Erythroblast (primary cell): Measurements from ENCODE around the gene GAP43.

Experiments
- DNase-seq, 2 experiments: peaks; one replicate each; lab custom pipeline; 2025; lab: John Stamatoyannopoulos, UW
- GATA1 ChIP-seq: IDR thresholded peaks from 2 replicates; pipeline ENCODE4 v1.6.1; 2011; ENCODE audit warnings: low read depth, mild to moderate bottlenecking, control low read depth, low read length, moderate library complexity
- POLR2A ChIP-seq: IDR thresholded peaks from 2 replicates; pipeline ENCODE4 v1.6.1; 2011; ENCODE audit warnings: mild to moderate bottlenecking, low read length

The GAP43 gene

GRCh38 chr3:115660646-115661337, 37.5 kb downstream of the GAP43 start:
- no peak for DNase-seq
- TF ChIP-seq GATA1 (no peak), POLR2A (no peak)

DNA sequence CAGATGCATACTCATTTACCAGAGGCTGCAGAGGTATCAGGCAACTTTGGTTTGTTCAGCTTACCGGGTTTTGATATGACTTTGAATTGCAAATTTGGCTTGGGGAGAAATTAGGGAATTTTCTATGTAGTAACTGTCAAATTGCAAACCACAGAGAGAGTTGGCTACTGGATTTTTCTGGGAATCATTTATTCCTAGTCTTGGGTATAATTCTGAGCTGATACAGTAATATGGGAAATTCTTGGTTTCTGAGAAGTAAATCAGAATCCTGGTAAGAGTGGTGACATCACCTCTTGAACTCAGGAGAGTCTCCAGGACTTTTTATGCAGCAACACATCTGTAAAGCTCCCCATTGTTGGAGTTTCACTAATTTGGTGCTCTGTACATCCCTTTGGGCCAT, 39.0 kb downstream of the GAP43 start:
- TF ChIP-seq POLR2A (no peak), GATA1 (no peak)
- no peak for DNase-seq

- no peak for DNase-seq
- no peak for TF ChIP-seq POLR2A
- TF ChIP-seq GATA1: no peak
Measured at GRCh38 chr3:115663414-115663813, 40.1 kb downstream of the GAP43 start.

GRCh38 chr3:115666081-115666480, 42.8 kb downstream of the GAP43 start:
- no peak for TF ChIP-seq POLR2A
- TF ChIP-seq GATA1: no peak
- peak in 1 of 2 experiments; percentile 6 for DNase-seq

DNA sequence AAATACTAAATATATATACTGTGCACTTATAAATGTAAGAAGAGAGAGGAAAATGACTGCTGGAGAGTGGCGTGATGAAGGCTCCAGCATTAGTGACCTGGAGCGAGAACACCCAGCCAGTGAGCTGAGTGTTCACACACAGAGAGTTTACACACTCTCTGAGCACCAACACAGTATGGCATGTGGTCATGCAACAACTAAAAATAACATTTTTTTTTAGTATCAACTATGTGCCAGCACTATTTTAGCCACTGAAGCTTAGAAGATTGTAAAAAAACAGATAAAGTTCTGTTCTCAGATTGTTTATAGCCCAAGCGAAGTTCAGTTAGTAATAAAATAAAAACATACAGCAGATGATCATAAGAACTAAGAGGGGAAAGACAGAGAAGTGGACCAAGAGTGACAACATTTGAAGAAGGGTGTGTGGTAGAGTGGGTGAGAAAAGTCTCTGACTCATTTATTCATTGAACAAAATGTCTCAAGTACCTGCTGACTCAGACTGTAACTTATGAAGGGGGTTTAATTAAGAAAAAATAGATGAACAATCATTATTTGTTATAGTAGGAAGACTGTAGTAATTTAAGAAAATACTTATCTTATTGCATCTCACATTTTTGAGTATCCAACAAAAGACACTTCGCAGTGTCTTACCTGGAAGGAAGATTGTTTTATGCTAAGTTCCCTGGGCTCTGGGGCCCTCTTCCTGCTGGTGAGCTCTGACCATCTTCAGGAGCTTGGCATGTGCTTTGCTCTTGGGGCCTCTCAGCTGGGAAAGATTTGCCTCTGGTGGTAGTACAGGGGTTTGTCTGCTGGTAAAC, 43.8 kb downstream of the GAP43 start:
- TF ChIP-seq POLR2A (no peak), GATA1 (no peak)
- DNase-seq: no peak

- no peak for DNase-seq
- TF ChIP-seq GATA1 (no peak), POLR2A (no peak)
Measured at GRCh38 chr3:115667738-115668065, 44.4 kb downstream of the GAP43 start.

DNA sequence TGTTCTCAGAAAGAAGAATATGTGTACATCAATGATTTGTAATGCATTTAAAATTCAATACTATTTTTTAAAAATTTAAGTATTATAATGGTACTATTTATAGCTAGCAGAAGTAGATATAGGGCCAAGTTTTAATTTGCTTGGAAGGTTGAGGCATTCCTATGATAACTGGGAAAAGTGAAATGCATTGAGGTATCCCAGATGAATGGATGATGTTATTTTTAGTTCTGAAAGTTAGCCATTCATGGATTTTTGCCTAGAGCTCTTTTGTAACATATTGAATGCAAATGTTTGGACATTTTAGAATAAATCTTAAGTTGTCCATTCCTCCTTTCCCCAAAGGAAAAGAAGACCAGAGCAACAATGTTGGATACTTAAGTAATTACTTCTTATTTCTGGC, 47.6 kb downstream of the GAP43 start:
- DNase-seq: no peak
- TF ChIP-seq GATA1 (no peak), POLR2A (no peak)

- TF ChIP-seq POLR2A (no peak), GATA1 (no peak)
- no peak for DNase-seq
Measured at GRCh38 chr3:115671761-115672455, 48.6 kb downstream of the GAP43 start.

DNA sequence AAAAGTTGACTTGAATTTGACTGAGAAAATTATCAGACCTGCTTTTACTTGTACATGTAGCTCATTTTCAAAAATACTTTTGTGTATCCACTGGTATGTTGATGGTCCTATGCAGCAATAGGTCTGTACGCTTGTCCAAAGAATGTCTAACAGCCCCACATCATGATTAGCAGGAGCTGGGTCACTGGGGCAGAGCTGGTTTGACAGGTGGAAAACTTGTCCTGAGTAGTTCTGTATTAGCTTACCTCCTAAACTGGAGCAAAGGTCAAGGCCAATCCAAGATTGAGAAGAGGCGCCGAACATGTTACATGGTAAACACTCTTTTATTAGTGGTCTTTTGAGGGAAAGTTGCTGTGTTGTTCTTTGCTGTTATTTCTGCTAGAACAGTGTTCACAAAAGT, 50.6 kb downstream of the GAP43 start:
- DNase-seq: no peak
- TF ChIP-seq GATA1 (no peak), POLR2A (no peak)

GRCh38 chr3:115676336-115676735, 53.0 kb downstream of the GAP43 start:
- TF ChIP-seq POLR2A: no peak
- no peak for TF ChIP-seq GATA1
- DNase-seq: no peak

GRCh38 chr3:115680803-115681345, 57.6 kb downstream of the GAP43 start:
- DNase-seq: no peak
- TF ChIP-seq GATA1 (no peak), POLR2A (no peak)

DNA sequence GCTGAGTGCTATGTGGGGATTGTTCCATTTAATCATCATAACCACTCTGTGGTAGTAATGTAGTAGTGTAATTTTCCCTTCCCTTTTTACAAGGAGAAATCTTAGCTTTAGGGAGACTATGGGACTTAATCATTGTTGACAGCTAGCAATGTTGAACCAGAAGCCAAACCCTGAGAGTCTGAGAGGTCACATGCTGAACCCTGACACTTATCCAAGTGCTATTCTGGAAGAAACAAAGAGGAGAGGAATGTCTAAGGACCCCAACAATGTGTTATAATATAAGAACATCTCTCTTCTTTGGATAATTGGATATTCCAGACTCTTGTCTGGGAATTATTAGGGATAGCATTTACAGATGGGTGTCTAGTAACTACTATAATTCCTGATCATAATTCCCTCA, 58.4 kb downstream of the GAP43 start:
- no peak for DNase-seq
- no peak for TF ChIP-seq POLR2A
- no peak for TF ChIP-seq GATA1

GRCh38 chr3:115683305-115683704, 60.0 kb downstream of the GAP43 start:
- no peak for TF ChIP-seq POLR2A
- no peak for TF ChIP-seq GATA1
- DNase-seq: no peak

DNA sequence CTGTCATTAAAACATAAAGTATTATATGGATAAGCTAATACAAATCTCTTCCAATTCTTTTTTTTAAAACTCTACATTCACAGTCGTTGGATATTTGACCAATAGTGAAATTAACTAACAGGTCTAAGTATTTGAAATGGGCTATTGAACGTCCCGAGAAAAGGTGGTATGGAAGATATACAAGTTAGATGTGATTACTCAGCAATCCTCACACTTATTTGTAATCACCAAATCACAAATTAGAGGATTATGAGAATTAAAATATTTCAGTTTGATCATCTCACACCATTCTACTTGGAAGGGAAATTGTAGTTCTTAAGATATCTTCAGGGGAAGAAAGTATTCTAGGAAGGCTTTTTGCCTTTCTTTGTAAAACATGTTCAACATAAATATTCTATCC, 60.5 kb downstream of the GAP43 start:
- no peak for DNase-seq
- TF ChIP-seq POLR2A (no peak), GATA1 (no peak)
